Right lobe of liver (tissue), 4 donors: Measurements from ENCODE around the gene LDB2.

ENCODE experiments used
- POLR2A ChIP-seq: fragments of 450-650 bp; IDR thresholded peaks from one replicate; pipeline ENCODE4 v1.6.1; 2017; ENCODE audit warnings: antibody characterized with exemption, mild to moderate bottlenecking
- TF ChIP-seq, protein P1 (sequence below), 4 donors: fragments of 200-600 bp in 3 of 4; fragments of 450-650 bp in 1 of 4; IDR thresholded peaks; one replicate each; pipeline versions ENCODE4 v1.5.1 to v1.8.0; 2016 to 2022; ENCODE audit warnings: antibody characterized with exemption in 4 of 4, mild to moderate bottlenecking in 2 of 4
- donor health status: DM: no; HTN: no; CAD: no.
- donor health status: DM: no; HTN: no; CAD: no.
- donor health status: DM: no; HTN: yes; CAD: no.

- no peak for TF ChIP-seq POLR2A
- TF ChIP-seq, protein P1, sequence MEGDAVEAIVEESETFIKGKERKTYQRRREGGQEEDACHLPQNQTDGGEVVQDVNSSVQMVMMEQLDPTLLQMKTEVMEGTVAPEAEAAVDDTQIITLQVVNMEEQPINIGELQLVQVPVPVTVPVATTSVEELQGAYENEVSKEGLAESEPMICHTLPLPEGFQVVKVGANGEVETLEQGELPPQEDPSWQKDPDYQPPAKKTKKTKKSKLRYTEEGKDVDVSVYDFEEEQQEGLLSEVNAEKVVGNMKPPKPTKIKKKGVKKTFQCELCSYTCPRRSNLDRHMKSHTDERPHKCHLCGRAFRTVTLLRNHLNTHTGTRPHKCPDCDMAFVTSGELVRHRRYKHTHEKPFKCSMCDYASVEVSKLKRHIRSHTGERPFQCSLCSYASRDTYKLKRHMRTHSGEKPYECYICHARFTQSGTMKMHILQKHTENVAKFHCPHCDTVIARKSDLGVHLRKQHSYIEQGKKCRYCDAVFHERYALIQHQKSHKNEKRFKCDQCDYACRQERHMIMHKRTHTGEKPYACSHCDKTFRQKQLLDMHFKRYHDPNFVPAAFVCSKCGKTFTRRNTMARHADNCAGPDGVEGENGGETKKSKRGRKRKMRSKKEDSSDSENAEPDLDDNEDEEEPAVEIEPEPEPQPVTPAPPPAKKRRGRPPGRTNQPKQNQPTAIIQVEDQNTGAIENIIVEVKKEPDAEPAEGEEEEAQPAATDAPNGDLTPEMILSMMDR (IDR thresholded peaks at IDR 0.05) = no peak
Observed at GRCh38 chr4:16857425-16857824, 41.0 kb downstream of the LDB2 start.
